WTC11 (cell line): ENCODE data around the gene GDPD3. TPM values are rescaled to one million over a fixed set of nuclear protein-coding genes. Genes with fewer than 3 reads are reported as not detected.

Experiments used
- ATAC-seq: fragments of 200-7000 bp; cut with Tn5 transposase; 2 replicates; pipeline ENCODE4 v1.10.0; 2021; ENCODE audit warnings: mild to moderate bottlenecking, moderate library complexity
- CTCF ChIA-PET: fragments of 300-600 bp; sonication (Branson Sonifier 250); formaldehyde crosslinking; loops from one replicate; lab custom pipeline; 2021; ENCODE audit warnings: antibody characterized with exemption; lab: Charles Lee
- POLR2A ChIA-PET: fragments of 350-600 bp; sonication (Branson Sonifier 250); formaldehyde crosslinking; loops from one replicate; lab custom pipeline; 2021; ENCODE audit warnings: antibody characterized with exemption; lab: Charles Lee
- DNase-seq: peaks from one replicate; pipeline ENCODE4 v3.0.0; 2021; ENCODE audit warnings: low spot score
- H3K27ac Mint-ChIP-seq: 2 replicates; pipeline ENCODE4 v1.8.0; 2021; ENCODE audit warnings: mixed read lengths
- H3K27me3 Mint-ChIP-seq: 2 replicates; pipeline ENCODE4 v1.8.0; 2021; ENCODE audit warnings: low read depth, mild to moderate bottlenecking, moderate library complexity, mixed read lengths
- H3K36me3 Mint-ChIP-seq: 2 replicates; pipeline ENCODE4 v1.8.0; 2021; ENCODE audit warnings: mixed read lengths
- H3K4me1 Mint-ChIP-seq: 2 replicates; pipeline ENCODE4 v1.8.0; 2022; ENCODE audit warnings: mixed read lengths
- H3K4me3 Mint-ChIP-seq: 2 replicates; pipeline ENCODE4 v1.8.0; 2021; ENCODE audit warnings: mild to moderate bottlenecking, moderate library complexity, mixed read lengths
- H3K9me3 Mint-ChIP-seq: 2 replicates; pipeline ENCODE4 v1.8.0; 2021; ENCODE audit warnings: mixed read lengths
- AFF4 ChIP-seq: sonication (generic); formaldehyde crosslinking; IDR thresholded peaks from 2 replicates; pipeline ENCODE4 v1.8.1; 2023; ENCODE audit warnings: mild to moderate bottlenecking, missing genetic modification reagents, borderline replicate concordance
- ATF1 ChIP-seq: sonication (generic); formaldehyde crosslinking; IDR thresholded peaks from 2 replicates; pipeline ENCODE4 v1.8.1; 2023; ENCODE audit warnings: mild to moderate bottlenecking, moderate library complexity, missing genetic modification reagents
- CDX4 ChIP-seq: fragments of 250-450 bp; sonication (Bioruptor Pico); IDR thresholded peaks from 2 replicates; pipeline ENCODE4 v1.9.0; 2021; ENCODE audit warnings: moderate library complexity, mild to moderate bottlenecking, inconsistent platforms, borderline replicate concordance
- E2F1 ChIP-seq: sonication (generic); formaldehyde crosslinking; IDR thresholded peaks from 2 replicates; pipeline ENCODE4 v1.8.0; 2022; ENCODE audit warnings: mild to moderate bottlenecking, missing genetic modification reagents
- FOXP1 ChIP-seq: sonication (generic); formaldehyde crosslinking; IDR thresholded peaks from 2 replicates; pipeline ENCODE4 v1.8.0; 2022; ENCODE audit warnings: missing genetic modification reagents, mild to moderate bottlenecking, moderate library complexity, borderline replicate concordance
- FOXP4 ChIP-seq: sonication (generic); formaldehyde crosslinking; IDR thresholded peaks from 2 replicates; pipeline ENCODE4 v1.8.0; 2022; ENCODE audit warnings: mild to moderate bottlenecking, missing genetic modification reagents
- IRF1 ChIP-seq: sonication (generic); formaldehyde crosslinking; IDR thresholded peaks from 2 replicates; pipeline ENCODE4 v1.8.0; 2023; ENCODE audit warnings: missing genetic modification reagents
- JUN ChIP-seq: sonication (generic); formaldehyde crosslinking; IDR thresholded peaks from 2 replicates; pipeline ENCODE4 v1.8.0; 2023; ENCODE audit warnings: mild to moderate bottlenecking, missing genetic modification reagents
- MLX ChIP-seq: sonication (generic); formaldehyde crosslinking; IDR thresholded peaks from 2 replicates; pipeline ENCODE4 v1.8.1; 2023; ENCODE audit warnings: mild to moderate bottlenecking, missing genetic modification reagents, moderate library complexity
- NFATC4 ChIP-seq: fragments of 250-450 bp; sonication (Bioruptor Pico); IDR thresholded peaks from 2 replicates; pipeline ENCODE4 v1.9.0; 2021; ENCODE audit warnings: mild to moderate bottlenecking
- PRDM15 ChIP-seq: sonication (generic); formaldehyde crosslinking; IDR thresholded peaks from 2 replicates; pipeline ENCODE4 v1.8.0; 2022; ENCODE audit warnings: missing genetic modification reagents
- PREB ChIP-seq: sonication (generic); formaldehyde crosslinking; IDR thresholded peaks from 2 replicates; pipeline ENCODE4 v1.8.1; 2022; ENCODE audit warnings: mild to moderate bottlenecking, missing genetic modification reagents, moderate library complexity, borderline replicate concordance
- SMAD4 ChIP-seq: sonication (generic); formaldehyde crosslinking; IDR thresholded peaks from 2 replicates; pipeline ENCODE4 v1.8.0; 2022; ENCODE audit warnings: mild to moderate bottlenecking, missing genetic modification reagents
- SP1 ChIP-seq: sonication (generic); formaldehyde crosslinking; conservative IDR thresholded peaks from 2 replicates; pipeline ENCODE4 v1.8.1; 2022; ENCODE audit warnings: missing genetic modification reagents
- TCF7 ChIP-seq: sonication (generic); formaldehyde crosslinking; IDR thresholded peaks from 2 replicates; pipeline ENCODE4 v1.8.0; 2022; ENCODE audit warnings: mild to moderate bottlenecking, low read depth, missing genetic modification reagents, moderate library complexity
- TEAD1 ChIP-seq: sonication (generic); formaldehyde crosslinking; IDR thresholded peaks from 2 replicates; pipeline ENCODE4 v1.8.0; 2022; ENCODE audit warnings: mild to moderate bottlenecking, missing genetic modification reagents
- TEAD4 ChIP-seq: sonication (generic); formaldehyde crosslinking; IDR thresholded peaks from 2 replicates; pipeline ENCODE4 v1.8.0; 2022; ENCODE audit warnings: mild to moderate bottlenecking, missing genetic modification reagents
- ZBTB21 ChIP-seq: sonication (generic); formaldehyde crosslinking; IDR thresholded peaks from 2 replicates; pipeline ENCODE4 v1.8.1; 2023; ENCODE audit warnings: mild to moderate bottlenecking, missing genetic modification reagents, borderline replicate concordance
- ZNF138 ChIP-seq: sonication (generic); formaldehyde crosslinking; conservative IDR thresholded peaks from 2 replicates; pipeline ENCODE4 v1.8.1; 2022; ENCODE audit warnings: mild to moderate bottlenecking, moderate library complexity, missing genetic modification reagents
- ZNF281 ChIP-seq: sonication (generic); formaldehyde crosslinking; IDR thresholded peaks from 2 replicates; pipeline ENCODE4 v1.8.0; 2023; ENCODE audit warnings: mild to moderate bottlenecking, missing genetic modification reagents
- total RNA-seq: library from RNA; stranded (reverse); gene quantifications from 3 replicates; pipeline ENCODE4 v1.2.3, GENCODE V29; 2021

GDPD3 gene
- total RNA-seq, 1 experiment from 2014 or later: 2.5 TPM

- no peak for TF ChIP-seq PREB
- no peak for TF ChIP-seq ZBTB21
- TF ChIP-seq NFATC4 (CRISPR knock-in tag): no peak
- TF ChIP-seq FOXP1: no peak
These were observed 8.8 kb downstream of the GDPD3 start (continued) for GRCh38 chr16:30104492-30104891.

- ATAC-seq: no peak
- no peak overlapping the region for H3K27ac Mint-ChIP-seq
- no peaks in the 10 kb centered on the region for H3K9me3 Mint-ChIP-seq
- no peak for TF ChIP-seq MLX (CRISPR knock-in tag)
- no peak for TF ChIP-seq JUN (CRISPR knock-in tag)
- no peak for TF ChIP-seq ATF1 (CRISPR knock-in tag)
- no peak for TF ChIP-seq IRF1 (CRISPR knock-in tag)
- no peak for TF ChIP-seq AFF4 (CRISPR knock-in tag)
- no peak for TF ChIP-seq SP1 (CRISPR knock-in tag)
- TF ChIP-seq TEAD4 (CRISPR knock-in tag): no peak
- TF ChIP-seq ZNF281: no peak
- TF ChIP-seq TCF7 (CRISPR knock-in tag): no peak
- TF ChIP-seq FOXP4 (CRISPR knock-in tag): no peak
- TF ChIP-seq SMAD4 (CRISPR knock-in tag): no peak
- no peak for TF ChIP-seq CDX4 (CRISPR knock-in tag)
- no peak for TF ChIP-seq PRDM15 (CRISPR knock-in tag)
- no peak for TF ChIP-seq E2F1
- no peak for TF ChIP-seq ZNF138 (CRISPR knock-in tag)
- no peak for TF ChIP-seq TEAD1 (CRISPR knock-in tag)
- no peak for TF ChIP-seq ZBTB21
These were observed 9.2 kb downstream of the GDPD3 start for GRCh38 chr16:30104090-30104489.

More at GRCh38 chr16:30104090-30104489, 9.2 kb downstream of the GDPD3 start:
- POLR2A ChIA-PET: no interaction called here
- peaks cover 6% of the 10 kb centered on the region for H3K36me3 Mint-ChIP-seq
- H3K27me3 Mint-ChIP-seq: no peaks in the 10 kb centered on the region
- no peak for DNase-seq
- no peaks in the 10 kb centered on the region for H3K4me1 Mint-ChIP-seq
- no peak overlapping the region for H3K4me3 Mint-ChIP-seq
- CTCF ChIA-PET: interaction anchor here (1.1 to 4.5 kb wide), 3 partner anchors 9 to 13 kb away, joined by 3 to 33 read pairs (median 4); partner anchors contain the start of genes GDPD3 and TBX6
